IMR-90 (cell line): Measurements from ENCODE around the gene TMEM163. TPM values are rescaled to one million over a fixed set of nuclear protein-coding genes. Genes with fewer than 3 reads are reported as not detected.

ENCODE experiments used
- ATAC-seq: fragments of 200-7000 bp; cut with Tn5 transposase; 2 replicates; pipeline ENCODE4 v1.9.1; 2020; ENCODE audit warnings: low read depth, mild to moderate bottlenecking, moderate library complexity
- BruUV-seq: library from RNA; stranded (reverse); fragments of 400-500 nt; replicated peaks from 2 replicates; lab custom pipeline; 2021; lab: Mats Ljungman, UMichigan
- CTCF ChIA-PET: fragments of 300-600 bp; formaldehyde crosslinking; extraction: SDS; loops from one replicate; lab custom pipeline; 2021; ENCODE audit warnings: antibody characterized with exemption; lab: Yijun Ruan, JAX
- POLR2A ChIA-PET: fragments of 300-600 bp; sonication (Branson Sonifier 250); formaldehyde crosslinking; loops from one replicate; lab custom pipeline; 2022; ENCODE audit warnings: antibody characterized with exemption; ENCODE audit not compliant: unreplicated experiment; lab: Charles Lee
- DNase-seq: peaks from one replicate; pipeline ENCODE4 v3.0.0; 2013
- H2AFZ ChIP-seq: replicated peaks from 2 replicates; pipeline ENCODE3; 2013; ENCODE audit warnings: low read length, mild to moderate bottlenecking; ENCODE audit not compliant: poor library complexity
- H2AK5ac ChIP-seq: 2 replicates; pipeline ENCODE4 v1.6.1; 2013; ENCODE audit warnings: low read depth, low read length, inconsistent platforms
- H2AK9ac ChIP-seq: replicated peaks from 2 replicates; pipeline ENCODE3; 2013; ENCODE audit warnings: mild to moderate bottlenecking, low read depth, low read length, moderate library complexity; ENCODE audit not compliant: poor library complexity
- H2BK120ac ChIP-seq: 2 replicates; pipeline ENCODE4 v1.6.1; 2013; ENCODE audit warnings: low read depth, low read length, inconsistent platforms
- H2BK15ac ChIP-seq: 3 replicates; pipeline ENCODE4 v1.6.1; 2013; ENCODE audit warnings: low read depth, low read length, inconsistent platforms
- H2BK20ac ChIP-seq: 2 replicates; pipeline ENCODE4 v1.6.1; 2013; ENCODE audit warnings: low read depth, mild to moderate bottlenecking, inconsistent platforms, low read length, moderate library complexity
- H2BK5ac ChIP-seq: 2 replicates; pipeline ENCODE4 v1.6.1; 2013; ENCODE audit warnings: mild to moderate bottlenecking, low read depth, low read length, inconsistent platforms; ENCODE audit not compliant: poor library complexity, severe bottlenecking
- H3K14ac ChIP-seq: replicated peaks from 2 replicates; pipeline ENCODE4 v1.6.1; 2013; ENCODE audit warnings: low read depth, low read length, inconsistent platforms
- H3K18ac ChIP-seq: 2 replicates; pipeline ENCODE4 v1.6.1; 2013; ENCODE audit warnings: low read depth, low read length, control low read depth
- H3K23ac ChIP-seq: 2 replicates; pipeline ENCODE4 v1.6.1; 2013; ENCODE audit warnings: low read depth, low read length, inconsistent platforms
- H3K27ac ChIP-seq: 2 replicates; pipeline ENCODE4 v1.5.1; 2013; ENCODE audit warnings: mild to moderate bottlenecking, control low read depth, low read length; ENCODE audit not compliant: insufficient read depth
- H3K27me3 ChIP-seq: 2 replicates; pipeline ENCODE4 v1.6.1; 2013; ENCODE audit warnings: low read length; ENCODE audit not compliant: control insufficient read depth, insufficient read depth
- H3K36me3 ChIP-seq: 2 replicates; pipeline ENCODE4 v1.6.1; 2013; ENCODE audit warnings: low read length, mixed read lengths; ENCODE audit not compliant: control insufficient read depth, insufficient read depth
- H3K4ac ChIP-seq: 2 replicates; pipeline ENCODE4 v1.6.1; 2013; ENCODE audit warnings: low read depth, low read length, inconsistent platforms
- H3K4me1 ChIP-seq: 2 replicates; pipeline ENCODE4 v1.6.1; 2013; ENCODE audit warnings: low read length, mixed read lengths; ENCODE audit not compliant: control insufficient read depth, insufficient read depth
- H3K4me2 ChIP-seq: 2 replicates; pipeline ENCODE4 v1.6.1; 2013; ENCODE audit warnings: low read depth, mild to moderate bottlenecking, control low read depth, low read length, moderate library complexity
- H3K4me3 ChIP-seq: 2 replicates; pipeline ENCODE4 v1.5.1; 2013; ENCODE audit warnings: low read depth, mild to moderate bottlenecking, control low read depth, low read length, moderate library complexity; ENCODE audit not compliant: insufficient read depth
- H3K56ac ChIP-seq: 2 replicates; pipeline ENCODE4 v1.6.1; 2013; ENCODE audit warnings: low read length, inconsistent platforms; ENCODE audit not compliant: insufficient read depth; ENCODE audit errors: extremely low read depth
- H3K79me1 ChIP-seq, 2 experiments: 2 replicates each; pipeline ENCODE4 v1.6.1; 2013; ENCODE audit warnings: low read length in 2 of 2, inconsistent platforms in 1 of 2, low read depth in 1 of 2
- H3K9ac ChIP-seq: 2 replicates; pipeline ENCODE4 v1.6.1; 2013; ENCODE audit warnings: low read depth, low read length, control low read depth
- H3K9me1 ChIP-seq: 2 replicates; pipeline ENCODE4 v1.6.1; 2013; ENCODE audit warnings: low read length, inconsistent platforms; ENCODE audit not compliant: insufficient read depth
- H3K9me3 ChIP-seq: 2 replicates; pipeline ENCODE4 v1.6.1; 2013; ENCODE audit warnings: low read length; ENCODE audit not compliant: control insufficient read depth, insufficient read depth
- H4K20me1 ChIP-seq: 2 replicates; pipeline ENCODE4 v1.6.1; 2013; ENCODE audit warnings: low read length, inconsistent platforms; ENCODE audit not compliant: insufficient read depth
- H4K5ac ChIP-seq: 2 replicates; pipeline ENCODE4 v1.6.1; 2013; ENCODE audit warnings: mild to moderate bottlenecking, low read depth, low read length, control low read depth
- H4K8ac ChIP-seq, 2 experiments: 2 replicates each; pipeline ENCODE4 v1.6.1; 2013; ENCODE audit warnings: low read depth in 2 of 2, low read length in 2 of 2, control low read depth in 1 of 2, inconsistent platforms in 1 of 2
- H4K91ac ChIP-seq: 2 replicates; pipeline ENCODE4 v1.6.1; 2013; ENCODE audit warnings: low read depth, low read length, inconsistent platforms; ENCODE audit not compliant: insufficient read depth
- CHD1 ChIP-seq: IDR thresholded peaks from 2 replicates; pipeline ENCODE4 v1.6.1; 2012; ENCODE audit warnings: low read depth, low read length, improper control_type of control experiment
- CTCF ChIP-seq: conservative IDR thresholded peaks from 2 replicates; pipeline ENCODE4 v1.5.1; 2012; ENCODE audit warnings: mild to moderate bottlenecking, low read depth, low read length, improper control_type of control experiment
- ELK1 ChIP-seq: fragments of 150-350 bp; IDR thresholded peaks from 2 replicates; pipeline ENCODE4 v1.6.1; 2016; ENCODE audit warnings: low read depth, mild to moderate bottlenecking, low read length, moderate library complexity, borderline replicate concordance
- MAZ ChIP-seq: IDR thresholded peaks from 2 replicates; pipeline ENCODE4 v1.6.1; 2012; ENCODE audit warnings: low read depth, mild to moderate bottlenecking, low read length, improper control_type of control experiment, moderate library complexity, borderline replicate concordance
- MXI1 ChIP-seq: IDR thresholded peaks from 2 replicates; pipeline ENCODE4 v1.6.1; 2012; ENCODE audit warnings: low read depth, mild to moderate bottlenecking, low read length, moderate library complexity, borderline replicate concordance
- USF2 ChIP-seq: fragments of 150-350 bp; IDR thresholded peaks from 2 replicates; pipeline ENCODE4 v1.6.1; 2017; ENCODE audit warnings: mild to moderate bottlenecking, antibody characterized with exemption, low read length, low read depth
- WGBS, 2 experiments: methylation state at CpG; one replicate each; pipeline versions ENCODE4 v1.1.5 to v1.1.7; 2013; ENCODE audit warnings: missing lambda C conversion rate in 2 of 2; ENCODE audit not compliant: insufficient read length in 1 of 2; ENCODE audit errors: extremely low coverage in 2 of 2; 5-methylcytosine and 5-hydroxymethylcytosine counted together
- dilution Hi-C: fragments of 300-500 bp; cut with HindIII; formaldehyde crosslinking; loops from one replicate; pipeline ENCODE4 v1.14.3; 2018; ENCODE audit warnings: low sequenced_read_pairs; ENCODE audit not compliant: unreplicated experiment
- in situ Hi-C: fragments of 300-500 bp; cut with MboI; formaldehyde crosslinking; loops from 3 replicates; pipeline ENCODE4 v1.14.3; 2019; ENCODE audit warnings: low sequenced_read_pairs, inconsistent platforms, mixed read lengths
- intact Hi-C: fragments of 100-400 bp; cut with micrococcal nuclease; formaldehyde crosslinking; loops from 2 replicates; pipeline ENCODE4 v1.10.0; 2022
- polyA plus RNA-seq, 3 experiments: library from polyadenylated mRNA; depleted of rRNA; stranded (reverse); fragments of >200 nt; gene quantifications; 2 replicates each; pipeline ENCODE4 v1.2.3, GENCODE V29; 2012; ENCODE audit warnings: low replicate concordance in 1 of 3
- total RNA-seq: library from RNA; depleted of rRNA; stranded (reverse); fragments of >200 nt; gene quantifications from 2 replicates; pipeline ENCODE4 v1.2.3, GENCODE V29; 2012

Gene TMEM163
- total and polyA plus RNA-seq, 2 of the 4 experiments (the other 2 are of a cell fraction), result not detected

DNA sequence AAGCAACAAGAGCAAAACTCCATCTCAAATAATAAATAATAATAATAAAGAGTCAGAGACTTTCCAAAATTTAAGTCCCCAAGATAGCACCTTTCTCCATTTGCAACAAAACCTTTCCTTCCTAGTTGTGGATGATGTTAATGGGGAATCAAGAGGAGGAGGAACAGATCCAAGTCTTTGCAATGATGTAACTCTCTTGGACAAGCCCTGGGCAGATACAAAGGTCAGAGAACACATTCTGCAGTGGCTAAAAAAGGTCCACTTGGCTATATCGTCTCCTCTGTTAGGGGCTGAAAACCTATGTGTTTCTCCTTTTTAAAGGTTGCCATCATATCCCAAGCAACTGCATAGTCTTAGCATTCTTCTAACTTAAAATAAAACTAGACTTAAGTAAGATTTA is 151.1 kb downstream of the TMEM163 start:
- no peak overlapping the region for H4K5ac ChIP-seq
- no peak overlapping the region for H2AK5ac ChIP-seq
- H4K91ac ChIP-seq, result no peak overlapping the region
- H3K14ac ChIP-seq, result no peak overlapping the region
- H3K4ac ChIP-seq, result no peak overlapping the region
- ChIA-PET CTCF (no interaction called here), POLR2A (no interaction called here)
- H2AFZ ChIP-seq, result no peak overlapping the region
- no peaks in the 10 kb centered on the region for H3K27me3 ChIP-seq
- no peak overlapping the region for H4K8ac ChIP-seq
- no peak overlapping the region for H3K27ac ChIP-seq
- H3K79me1 ChIP-seq, result no peaks in the 10 kb centered on the region
- no CpG with 5 or more reads among the region's 1 CpG for WGBS, 2 experiments
- no peak overlapping the region for H3K4me2 ChIP-seq
- dilution Hi-C loops (no loop called here), intact Hi-C loops (no loop called here), in situ Hi-C loops (no loop called here)
- no peaks in the 10 kb centered on the region for H4K20me1 ChIP-seq
- H2BK120ac ChIP-seq, result no peak overlapping the region
- H3K18ac ChIP-seq, result no peak overlapping the region
- ATAC-seq, result no peak
- H3K56ac ChIP-seq, result no peak overlapping the region
- no peaks in the 10 kb centered on the region for H3K9me3 ChIP-seq
- H2BK5ac ChIP-seq, result no peak overlapping the region
- no peak overlapping the region for H3K4me3 ChIP-seq
- BruUV-seq, result no TSS peak
- no peaks in the 10 kb centered on the region for H3K9me1 ChIP-seq
- H3K23ac ChIP-seq, result no peak overlapping the region
- TF ChIP-seq MXI1 (no peak), MAZ (no peak), CHD1 (no peak), USF2 (no peak), ELK1 (no peak), CTCF (no peak)
- no peak for DNase-seq
- no peaks in the 10 kb centered on the region for H3K4me1 ChIP-seq
- H2BK15ac ChIP-seq, result no peak overlapping the region
- no peak overlapping the region for H3K9ac ChIP-seq
- no peak overlapping the region for H2AK9ac ChIP-seq
- H3K36me3 ChIP-seq, result no peaks in the 10 kb centered on the region
- no peak overlapping the region for H2BK20ac ChIP-seq
